ENCODE results near the gene KCNA2. TPM values are rescaled to one million over a fixed set of nuclear protein-coding genes. Genes with fewer than 3 reads are reported as not detected.
A peak's percentile ranks its signal among the peaks of the same experiment; 100 is the strongest.

KCNA2 gene
- total and polyA plus RNA-seq, 5 experiments from 2014 or later: 0.22 to 0.23 TPM; not detected in 3

DNA sequence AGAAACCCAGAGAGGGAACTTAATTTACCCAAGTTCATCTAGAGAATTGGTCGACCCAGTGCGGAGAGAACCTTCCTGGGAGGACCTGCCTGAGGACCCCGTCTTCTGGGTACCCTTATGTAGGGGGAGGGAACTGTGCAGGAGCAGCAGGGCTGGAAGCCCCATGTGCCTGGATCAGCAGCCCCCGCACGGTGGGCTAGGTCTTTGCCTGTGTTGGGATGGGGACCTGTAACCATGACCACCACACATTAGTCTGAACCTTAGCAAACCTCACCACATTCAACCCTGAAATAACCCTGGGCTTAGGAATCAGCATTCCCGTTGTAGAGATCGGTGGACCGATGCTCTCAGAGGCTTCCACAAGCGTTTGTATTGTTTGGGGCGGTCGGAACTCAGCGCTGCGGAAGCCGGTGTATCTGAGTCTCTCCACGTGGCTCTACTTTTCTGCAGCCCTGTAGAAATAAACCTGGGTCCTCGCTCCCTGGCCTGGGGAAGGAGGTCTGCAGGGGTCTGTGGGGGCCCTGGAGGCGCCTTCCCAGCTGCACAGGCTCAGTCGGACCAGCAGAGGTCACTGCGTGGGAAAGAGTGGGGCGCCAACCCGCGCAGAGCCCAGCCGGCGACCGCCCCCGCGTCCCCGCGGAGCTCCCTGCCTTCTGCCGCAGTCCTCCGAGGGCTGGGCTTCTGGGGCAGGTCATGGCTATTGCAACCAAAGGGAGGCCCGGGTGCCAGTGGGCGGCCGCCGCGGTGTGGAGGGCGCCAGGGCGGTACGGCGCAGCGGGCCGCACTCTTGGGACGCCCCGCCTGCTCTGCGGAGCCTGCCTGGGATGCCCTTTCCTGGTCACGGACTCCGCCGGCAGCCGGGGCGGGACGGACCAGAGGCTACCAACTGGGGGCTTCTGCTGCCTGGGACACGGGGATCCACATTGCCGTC lies 51.0 kb downstream of the KCNA2 start:
- Mint-ChIP-seq H3K27me3 (peaks cover 31 to 76% (median 59%) of the 10 kb centered on the region in 5 donors), H3K4me1 (peaks cover 0 to 4% (median under 1%) of the 10 kb centered on the region in 4 donors), H3K36me3 (no peaks in the 10 kb centered on the region), H3K9me3 (no peaks in the 10 kb centered on the region), H3K27ac (no peak overlapping the region), H3K4me3 (peak overlapping the region in 9 of 10 donors; percentile 18 to 58 (median 48))
- DNase-seq (peak; percentile 43 to 71 (median 58)), ATAC-seq (peak; percentile 94 to 99)
- POLR2A ChIA-PET: interaction anchor here (1.3 kb wide), 2 partner anchors 228 to 318 kb away, joined by 3 to 4 read pairs; no protein-coding TSS in a partner anchor

DNA sequence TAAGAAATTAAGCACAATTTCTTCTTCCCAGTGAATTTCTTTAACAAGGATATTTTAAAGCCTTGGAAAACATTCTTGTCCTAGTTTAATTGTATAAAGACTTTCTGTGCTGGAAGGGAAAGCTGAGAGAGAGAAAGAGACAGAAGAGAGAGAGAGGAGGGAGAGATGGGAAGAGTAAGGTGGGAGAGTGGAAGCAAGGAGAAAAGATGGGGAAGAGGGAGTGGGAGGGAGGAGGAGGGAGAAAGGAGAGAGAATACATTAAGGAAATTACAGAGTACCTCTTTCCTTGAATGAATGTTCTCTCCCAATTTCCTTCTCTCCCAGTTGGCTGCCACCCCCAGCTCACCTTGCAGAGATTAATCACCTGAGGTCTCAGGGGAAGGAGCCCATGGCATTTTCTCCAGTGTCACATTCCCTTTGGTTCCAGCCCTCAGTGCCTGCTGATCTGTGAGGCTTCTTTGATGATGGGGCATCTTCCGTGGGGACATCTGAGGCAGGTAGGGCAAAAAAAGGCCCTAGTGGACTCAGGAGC lies 54.8 kb downstream of the KCNA2 start:
- Mint-ChIP-seq H3K27me3 (peaks cover 21 to 60% (median 51%) of the 10 kb centered on the region in 5 donors), H3K4me1 (peaks cover 0 to 4% (median under 1%) of the 10 kb centered on the region in 4 donors), H3K27ac (no peak overlapping the region), H3K36me3 (no peaks in the 10 kb centered on the region), H3K9me3 (no peaks in the 10 kb centered on the region), H3K4me3 (no peak overlapping the region)
- ATAC-seq (no peak), DNase-seq (no peak)
- POLR2A ChIA-PET: no interaction called here

DNA sequence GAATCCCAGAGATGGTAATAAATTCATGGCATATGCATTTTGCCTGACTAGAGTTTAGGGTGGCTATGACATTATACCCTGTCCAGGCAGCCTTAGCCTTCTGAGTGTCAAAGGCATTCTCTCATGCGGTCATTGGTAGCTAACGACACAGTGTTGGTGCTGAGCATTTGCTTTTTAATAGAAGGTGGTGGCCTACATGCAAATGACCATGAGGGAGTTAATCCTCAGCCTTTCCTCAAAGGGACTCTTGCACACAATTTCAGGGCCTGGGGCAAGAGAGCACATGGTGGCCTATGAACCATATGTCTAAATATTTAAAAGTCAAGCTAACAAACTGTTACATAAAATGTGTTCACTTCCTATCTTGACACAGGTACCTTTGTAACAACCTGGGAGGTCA lies 56.3 kb downstream of the KCNA2 start:
- Mint-ChIP-seq H3K36me3 (no peaks in the 10 kb centered on the region), H3K4me3 (no peak overlapping the region), H3K4me1 (no peaks in the 10 kb centered on the region), H3K9me3 (no peaks in the 10 kb centered on the region), H3K27ac (no peak overlapping the region), H3K27me3 (peaks cover 20 to 70% (median 48%) of the 10 kb centered on the region in 5 donors)
- ATAC-seq (no peak), DNase-seq (no peak)
- POLR2A ChIA-PET: no interaction called here

DNA sequence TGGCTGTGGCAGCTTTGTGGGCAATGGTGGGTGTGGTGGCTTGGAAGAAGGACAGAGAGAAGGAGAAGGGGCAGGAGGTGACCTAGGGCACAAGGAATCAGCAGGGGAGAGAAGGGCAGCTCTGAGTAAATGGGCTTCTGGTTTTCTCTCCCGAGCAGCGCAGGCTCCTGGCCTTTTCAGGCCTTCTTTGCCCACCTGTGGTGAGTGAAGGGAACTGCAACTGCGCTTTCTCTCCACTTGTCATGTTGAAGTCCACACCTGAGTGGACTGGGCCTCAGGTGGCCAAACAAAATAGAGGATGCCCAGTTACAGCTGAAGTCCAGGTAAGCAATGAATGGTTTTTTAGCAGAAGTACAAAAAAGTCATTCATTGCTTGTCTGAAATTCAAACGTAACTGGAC lies 57.8 kb downstream of the KCNA2 start:
- Mint-ChIP-seq H3K4me3 (no peak overlapping the region), H3K9me3 (no peaks in the 10 kb centered on the region), H3K27ac (no peak overlapping the region), H3K27me3 (peaks cover 12 to 60% (median 40%) of the 10 kb centered on the region in 5 donors), H3K36me3 (no peaks in the 10 kb centered on the region), H3K4me1 (no peaks in the 10 kb centered on the region)
- POLR2A ChIA-PET: no interaction called here
- ATAC-seq (no peak), DNase-seq (no peak)

DNA sequence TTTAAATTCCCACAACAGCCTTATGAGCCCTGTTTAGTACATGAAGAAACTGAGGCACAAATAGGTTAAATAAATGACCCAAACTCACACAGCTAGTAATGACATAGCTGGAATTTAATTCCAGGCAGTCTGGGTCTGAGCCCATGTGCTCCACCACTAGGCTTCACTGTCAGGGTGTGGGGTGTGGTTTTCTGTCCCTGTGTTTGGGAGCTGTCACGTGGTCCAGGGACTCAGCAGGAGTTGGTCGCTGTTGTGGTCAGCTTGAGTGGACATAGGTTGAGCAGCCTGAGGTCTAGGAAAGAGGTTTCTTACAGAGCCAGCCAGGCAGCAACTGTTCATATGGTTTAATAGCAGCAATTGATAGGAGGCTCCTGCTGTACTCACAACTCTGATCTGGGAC lies 59.1 kb downstream of the KCNA2 start:
- no peaks in the 10 kb centered on the region for H3K4me1 Mint-ChIP-seq
- POLR2A ChIA-PET: no interaction called here
- no peak for DNase-seq
- no peak for ATAC-seq
- H3K27me3 Mint-ChIP-seq: peaks cover 4 to 46% (median 28%) of the 10 kb centered on the region in 5 donors
- no peaks in the 10 kb centered on the region for H3K36me3 Mint-ChIP-seq
- no peak overlapping the region for H3K4me3 Mint-ChIP-seq
- H3K27ac Mint-ChIP-seq: no peak overlapping the region
- peaks cover 0 to 4% (median 0%) of the 10 kb centered on the region in 9 donors for H3K9me3 Mint-ChIP-seq

DNA sequence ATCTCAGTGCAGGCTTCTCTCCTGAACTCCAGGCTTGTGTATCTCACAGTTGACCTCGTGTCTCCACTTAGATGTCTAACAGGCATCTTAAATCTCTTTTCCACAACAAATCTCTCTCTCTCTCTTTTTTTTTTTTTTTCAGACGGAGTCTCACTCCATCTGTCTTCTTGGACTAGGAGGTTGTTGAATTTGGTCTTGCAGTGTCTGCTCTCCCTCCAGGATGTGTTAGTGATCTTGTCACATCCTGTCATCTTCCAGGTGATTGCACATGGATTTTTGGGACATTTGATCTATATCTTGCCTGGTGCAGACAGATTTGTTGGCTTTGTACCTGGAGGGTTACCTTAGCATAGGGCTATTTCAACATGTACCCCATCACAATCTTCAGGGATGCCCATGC lies 60.7 kb downstream of the KCNA2 start:
- no peaks in the 10 kb centered on the region for H3K36me3 Mint-ChIP-seq
- H3K27me3 Mint-ChIP-seq: peaks cover 2 to 31% (median 16%) of the 10 kb centered on the region in 5 donors
- no peak for DNase-seq
- POLR2A ChIA-PET: no interaction called here
- no peak overlapping the region for H3K27ac Mint-ChIP-seq
- H3K4me1 Mint-ChIP-seq: no peaks in the 10 kb centered on the region
- ATAC-seq: no peak
- H3K4me3 Mint-ChIP-seq: no peak overlapping the region
- H3K9me3 Mint-ChIP-seq: peaks cover 0 to 4% (median 0%) of the 10 kb centered on the region in 9 donors

DNA sequence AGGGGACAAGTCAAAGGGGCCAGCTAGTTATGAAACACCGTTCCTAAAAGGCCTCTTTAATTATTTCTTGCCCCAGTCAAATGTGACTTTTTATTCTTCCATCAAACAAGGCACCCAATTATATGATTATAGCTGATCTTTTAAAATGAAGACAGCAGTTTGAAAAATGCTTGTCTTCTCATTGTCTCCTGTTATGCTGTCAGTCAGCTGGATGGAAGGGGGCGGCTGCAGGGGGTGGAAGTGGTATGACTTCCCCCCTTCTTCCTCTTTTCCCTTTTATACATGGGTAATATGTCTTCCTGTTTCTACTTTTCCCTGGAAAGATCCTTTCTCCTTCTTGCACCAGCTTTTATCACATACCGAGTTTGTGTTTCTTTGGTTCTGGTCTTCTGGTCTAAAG lies 61.4 kb downstream of the KCNA2 start:
- no peak overlapping the region for H3K27ac Mint-ChIP-seq
- no peaks in the 10 kb centered on the region for H3K36me3 Mint-ChIP-seq
- POLR2A ChIA-PET: no interaction called here
- DNase-seq: no peak
- no peak overlapping the region for H3K4me3 Mint-ChIP-seq
- no peak for ATAC-seq
- no peaks in the 10 kb centered on the region for H3K4me1 Mint-ChIP-seq
- H3K27me3 Mint-ChIP-seq: peaks cover 2 to 28% (median 16%) of the 10 kb centered on the region in 5 donors
- peaks cover 0 to 4% (median 0%) of the 10 kb centered on the region in 9 donors for H3K9me3 Mint-ChIP-seq

Other genes starting within 250 kb of the KCNA2 start
- under 1 TPM; 0.55 to 0.88 TPM for gene SLC16A4, start 215.3 kb downstream of the KCNA2 start, total RNA-seq
- gene SLC16A4, start 215.3 kb downstream of the KCNA2 start, polyA plus RNA-seq: under 1 TPM; 0.15 to 0.61 (median 0.59) TPM
- gene LAMTOR5, start 198.7 kb downstream of the KCNA2 start, total RNA-seq: 10 to 100 TPM; 72.0 to 76.0 TPM
- gene LAMTOR5, start 198.7 kb downstream of the KCNA2 start, polyA plus RNA-seq: 100 to 1,000 TPM; 192 to 262 (median 247) TPM
- not detected for gene PROK1, start 155.2 kb downstream of the KCNA2 start, total RNA-seq
- gene PROK1, start 155.2 kb downstream of the KCNA2 start, polyA plus RNA-seq: not detected
- not detected for gene KCNA10, start 87.2 kb downstream of the KCNA2 start, total RNA-seq
- gene KCNA10, start 87.2 kb downstream of the KCNA2 start, polyA plus RNA-seq: not detected
- gene KCNA3, start 68.6 kb upstream of the KCNA2 start, total RNA-seq: 10 to 100 TPM; 74.7 to 78.7 TPM
- 10 to 100 TPM; 55.6 to 67.9 (median 66.4) TPM for gene KCNA3, start 68.6 kb upstream of the KCNA2 start, polyA plus RNA-seq